BJ (cell line): ENCODE data around the gene TNFAIP2. TPM values are rescaled to one million over a fixed set of nuclear protein-coding genes. Genes with fewer than 3 reads are reported as not detected.

Experiments
- CTCF ChIA-PET: fragments of 350-600 bp; formaldehyde crosslinking; extraction: SDS; loops from one replicate; lab custom pipeline; 2021; ENCODE audit warnings: antibody characterized with exemption, inconsistent platforms; lab: Yijun Ruan, JAX
- POLR2A ChIA-PET: fragments of 300-600 bp; sonication (Branson Sonifier 250); formaldehyde crosslinking; extraction: SDS; loops from one replicate; lab custom pipeline; 2021; ENCODE audit warnings: antibody characterized with exemption; lab: Charles Lee
- DNase-seq: peaks from one replicate; pipeline ENCODE4 v3.0.0-alpha.2; 2011; ENCODE audit warnings: low read depth
- H3K27me3 ChIP-seq: 2 replicates; pipeline ENCODE4 v1.6.0; 2011; ENCODE audit warnings: low read length; ENCODE audit not compliant: control insufficient read depth, insufficient read depth
- H3K36me3 ChIP-seq: 2 replicates; pipeline ENCODE4 v1.5.1; 2011; ENCODE audit warnings: low read length; ENCODE audit not compliant: control insufficient read depth, insufficient read depth
- H3K4me3 ChIP-seq: 2 replicates; pipeline ENCODE4 v1.5.1; 2011; ENCODE audit warnings: low read depth, mild to moderate bottlenecking, control low read depth, low read length
- polyA plus RNA-seq: library from polyadenylated mRNA; depleted of rRNA; stranded (reverse); fragments of >200 nt; gene quantifications from 2 replicates; pipeline ENCODE4 v1.2.3, GENCODE V29; 2011
- TF ChIP-seq, protein P1 (sequence below): IDR thresholded peaks from 2 replicates; pipeline ENCODE4 v1.5.1; 2011; ENCODE audit warnings: low read depth, mild to moderate bottlenecking, control low read depth, inconsistent platforms, low read length, moderate library complexity; ENCODE audit not compliant: insufficient read depth

The TNFAIP2 gene
- polyA plus RNA-seq, 1 experiment = 28.2 TPM

DNA sequence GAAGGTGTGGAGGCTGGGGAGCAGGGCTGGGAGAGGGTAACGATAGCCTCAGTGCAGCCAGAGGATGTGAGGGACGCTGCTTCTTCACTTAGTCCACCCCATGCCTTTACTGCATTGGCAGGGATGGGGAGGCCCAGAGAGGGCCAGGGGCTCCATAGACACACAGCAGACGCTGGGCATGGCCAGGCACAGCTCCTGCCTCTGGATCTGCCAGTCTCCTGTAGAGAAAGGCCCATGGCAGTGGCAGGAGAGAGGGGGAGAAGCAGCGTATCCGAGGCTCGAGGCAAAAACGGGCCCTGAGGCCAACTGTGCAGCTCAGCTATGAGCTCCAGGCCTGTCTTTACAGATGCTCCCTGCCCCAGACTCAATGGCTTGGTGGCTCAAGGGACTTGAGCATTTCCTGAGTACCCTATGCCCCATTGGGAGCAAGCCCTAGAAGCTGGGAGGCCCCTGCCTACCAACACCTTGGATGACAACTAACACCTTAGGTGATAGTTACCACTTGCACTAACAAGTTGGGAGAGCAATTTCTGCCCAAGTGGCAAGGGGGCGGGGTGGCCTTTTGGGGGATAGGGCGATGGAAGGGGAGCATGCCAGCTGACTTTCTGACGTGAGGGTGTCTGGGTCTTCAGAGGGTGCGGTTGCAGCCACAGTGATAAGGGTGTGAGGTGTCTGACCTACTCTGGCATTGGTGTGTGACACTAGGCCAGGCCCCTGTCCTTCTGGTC, 44.2 kb upstream of the TNFAIP2 start:
- TF ChIP-seq, protein P1, sequence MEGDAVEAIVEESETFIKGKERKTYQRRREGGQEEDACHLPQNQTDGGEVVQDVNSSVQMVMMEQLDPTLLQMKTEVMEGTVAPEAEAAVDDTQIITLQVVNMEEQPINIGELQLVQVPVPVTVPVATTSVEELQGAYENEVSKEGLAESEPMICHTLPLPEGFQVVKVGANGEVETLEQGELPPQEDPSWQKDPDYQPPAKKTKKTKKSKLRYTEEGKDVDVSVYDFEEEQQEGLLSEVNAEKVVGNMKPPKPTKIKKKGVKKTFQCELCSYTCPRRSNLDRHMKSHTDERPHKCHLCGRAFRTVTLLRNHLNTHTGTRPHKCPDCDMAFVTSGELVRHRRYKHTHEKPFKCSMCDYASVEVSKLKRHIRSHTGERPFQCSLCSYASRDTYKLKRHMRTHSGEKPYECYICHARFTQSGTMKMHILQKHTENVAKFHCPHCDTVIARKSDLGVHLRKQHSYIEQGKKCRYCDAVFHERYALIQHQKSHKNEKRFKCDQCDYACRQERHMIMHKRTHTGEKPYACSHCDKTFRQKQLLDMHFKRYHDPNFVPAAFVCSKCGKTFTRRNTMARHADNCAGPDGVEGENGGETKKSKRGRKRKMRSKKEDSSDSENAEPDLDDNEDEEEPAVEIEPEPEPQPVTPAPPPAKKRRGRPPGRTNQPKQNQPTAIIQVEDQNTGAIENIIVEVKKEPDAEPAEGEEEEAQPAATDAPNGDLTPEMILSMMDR = no peak
- H3K4me3 ChIP-seq = no peak overlapping the region
- H3K27me3 ChIP-seq = 0 out of 2 replicates have a peak, but pooled peaks cover 1% of the 10 kb centered on the region
- no peaks in the 10 kb centered on the region for H3K36me3 ChIP-seq
- DNase-seq = no peak
- POLR2A ChIA-PET = no interaction called here
- CTCF ChIA-PET = interaction anchor here (0.9 to 7.8 kb wide), 8 partner anchors 9 to 255 kb away, joined by 3 to 83 read pairs (median 4); partner anchors contain the start of gene EIF5

DNA sequence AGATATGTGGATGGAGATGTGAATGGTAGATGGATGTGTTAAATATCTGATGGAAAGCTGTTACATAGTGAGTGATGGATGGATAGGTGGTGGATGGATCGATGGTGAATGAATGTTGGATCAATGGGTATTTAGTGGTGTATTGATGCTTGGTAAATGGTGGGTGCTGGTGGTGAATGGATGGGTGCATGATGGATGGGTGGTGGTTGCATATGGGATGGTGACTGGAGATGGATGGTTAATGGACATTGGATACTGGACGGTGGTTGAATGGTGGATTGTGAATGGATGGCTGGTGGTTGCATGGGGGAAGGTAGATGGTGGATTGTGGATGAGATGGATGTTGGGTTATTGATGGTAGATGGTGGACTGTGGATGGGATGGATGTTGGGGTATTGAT, 41.3 kb upstream of the TNFAIP2 start:
- Histone ChIP-seq H3K4me3 (no peak overlapping the region), H3K27me3 (peaks cover 5% of the 10 kb centered on the region), H3K36me3 (no peaks in the 10 kb centered on the region)
- ChIA-PET CTCF (interaction anchor here (1.1 kb wide), 1 partner anchor 211 kb away, joined by 3 read pairs; no protein-coding TSS in a partner anchor), POLR2A (no interaction called here)
- TF ChIP-seq, protein P1 = no peak
- no peak for DNase-seq

DNA sequence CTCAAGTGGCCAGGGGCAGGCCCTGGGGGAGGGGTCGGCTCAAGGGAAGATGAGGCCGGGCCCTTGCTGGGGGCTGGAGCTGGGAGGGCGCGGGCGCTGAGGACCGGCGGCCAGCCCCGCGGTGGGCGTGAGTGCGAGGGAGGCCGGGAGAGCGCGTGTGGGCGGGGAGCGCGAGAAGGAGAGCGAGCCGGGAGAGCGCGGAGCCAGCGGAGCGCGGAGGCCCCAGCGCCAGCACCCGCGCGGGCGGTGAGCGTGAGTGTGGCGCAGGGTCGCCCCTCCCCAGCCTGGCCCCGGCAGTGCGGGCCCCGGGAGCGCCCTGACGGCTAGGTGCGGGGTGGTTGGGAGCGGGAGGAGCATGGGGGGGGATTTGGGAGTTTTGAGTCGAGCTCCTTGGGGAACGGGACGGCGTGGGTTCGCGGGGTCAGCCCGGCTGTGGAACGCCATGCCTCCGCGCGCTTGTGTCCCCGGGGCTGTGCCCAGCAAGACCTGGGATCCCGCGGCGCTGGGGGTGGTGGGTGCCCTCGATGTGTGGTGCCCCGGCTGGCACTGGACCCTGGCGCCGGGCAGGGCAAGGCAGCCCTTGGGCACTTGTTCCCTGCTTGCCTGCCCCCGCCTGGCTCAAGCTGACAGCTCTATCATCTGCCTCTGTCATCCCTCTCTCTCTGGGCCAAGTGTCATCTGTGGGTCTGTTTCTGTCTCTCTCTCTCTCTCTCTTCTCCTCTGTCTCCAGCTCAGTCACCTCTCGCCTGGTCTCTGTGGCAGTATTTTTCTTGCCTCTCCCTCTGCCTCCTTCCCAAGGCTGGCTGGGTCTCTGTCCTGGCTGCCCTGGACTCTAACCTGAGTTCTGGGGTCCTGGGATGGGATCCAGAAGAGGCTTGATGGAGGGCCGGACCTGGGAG, 39.0 kb upstream of the TNFAIP2 start, which contains the start of gene LBHD2:
TSS of gene LBHD2 (plus strand) at position 190 of the 899 bp plus-strand sequence. CDS start 1,803 bp downstream, outside the sequence.
- Histone ChIP-seq H3K27me3 (peaks cover 5% of the 10 kb centered on the region), H3K4me3 (no peak within 1 kb of the TSS), H3K36me3 (no peaks in the 10 kb centered on the region)
- POLR2A ChIA-PET = no interaction called here
- CTCF ChIA-PET = interaction anchor here (0.8 to 1.7 kb wide), 5 partner anchors 9 to 208 kb away, joined by 3 to 12 read pairs (median 3); no protein-coding TSS in a partner anchor
- TF ChIP-seq, protein P1 = no peak
- no peak for DNase-seq

DNA sequence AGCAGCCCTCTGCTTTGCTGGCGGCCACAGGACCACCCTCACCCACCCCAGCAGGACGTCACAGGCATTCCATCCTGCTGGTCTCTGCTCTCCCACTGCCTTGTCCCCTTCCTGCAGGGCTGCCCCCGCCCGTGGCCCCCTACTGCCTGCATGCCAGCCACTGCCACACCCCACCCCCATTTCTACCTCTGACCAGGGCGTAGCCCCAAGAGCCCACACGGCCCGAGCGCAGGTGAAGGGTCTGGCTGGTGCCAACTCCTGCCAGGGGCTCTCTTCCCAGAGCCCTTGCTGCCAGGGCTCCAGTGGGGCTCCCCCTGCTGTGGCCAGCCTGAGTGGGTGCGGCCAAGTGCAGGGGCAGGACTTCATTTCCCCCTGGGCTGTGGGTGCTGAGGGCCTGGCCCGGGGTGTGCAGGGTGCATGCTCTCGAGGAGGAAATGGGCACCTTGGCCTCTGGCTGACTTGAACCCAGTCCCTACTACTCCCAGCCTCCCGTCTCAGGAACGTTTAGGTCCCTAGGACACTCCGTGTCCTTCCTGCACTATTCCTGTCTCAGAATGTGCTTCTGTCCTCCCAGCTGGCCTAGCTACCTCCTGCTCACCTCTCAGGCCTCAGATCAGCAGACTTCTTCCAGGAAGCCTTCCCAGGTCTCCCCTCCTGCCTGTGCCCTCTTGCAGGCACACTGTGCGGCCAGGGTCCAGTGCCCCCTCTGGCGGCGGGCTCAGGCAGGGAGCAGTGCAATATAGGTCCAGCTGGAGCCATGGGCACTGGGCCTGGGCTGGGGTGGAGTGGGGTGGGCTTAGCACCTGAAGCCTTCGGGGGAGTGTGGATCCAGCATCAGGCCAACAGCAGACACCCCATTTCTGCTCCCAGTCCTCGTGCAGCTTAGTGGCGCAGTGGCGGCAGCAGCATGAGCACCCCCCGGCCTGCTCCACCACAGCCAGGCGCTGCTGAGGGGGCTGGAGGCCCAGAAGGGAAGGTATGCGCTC, 37.9 kb upstream of the TNFAIP2 start:
- CTCF ChIA-PET = interaction anchor here (0.7 to 2.5 kb wide), 5 partner anchors 10 to 205 kb away, joined by 3 to 17 read pairs (median 5); no protein-coding TSS in a partner anchor

More for the DNA sequence above, 37.9 kb upstream of the TNFAIP2 start:
- no peak for DNase-seq
- Histone ChIP-seq H3K36me3 (no peaks in the 10 kb centered on the region), H3K27me3 (peaks cover 4% of the 10 kb centered on the region), H3K4me3 (no peak overlapping the region)
- POLR2A ChIA-PET = no interaction called here
- TF ChIP-seq, protein P1 = peak; percentile 36
